ENCODE measurements around the gene ZNF280D. TPM values are rescaled to one million over a fixed set of nuclear protein-coding genes. Genes with fewer than 3 reads are reported as not detected.

The ZNF280D gene
- total and polyA plus RNA-seq, 7 donors = 5.8 to 75.3 (median 53.6) TPM

DNA sequence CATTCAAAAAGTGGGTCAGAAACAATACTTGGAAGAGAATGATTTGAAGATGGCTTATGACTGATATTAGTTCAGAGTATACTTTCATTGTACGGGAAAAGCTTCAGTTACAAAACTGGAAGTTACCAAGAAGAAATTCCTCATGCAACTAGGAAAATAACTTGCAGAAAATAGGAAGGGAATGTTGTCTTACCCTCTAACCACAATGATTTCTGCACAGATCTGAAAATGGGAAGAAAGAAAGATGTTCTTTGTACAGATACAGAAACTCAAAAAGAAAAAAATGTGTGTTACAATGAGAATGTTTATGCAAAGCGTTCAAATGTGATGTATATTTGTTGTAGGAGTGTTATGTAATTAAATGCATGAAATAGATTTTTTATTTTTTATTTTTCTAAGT lies 3.7 kb downstream of the ZNF280D start:
- Histone ChIP-seq H3K27me3 (no peaks in the 10 kb centered on the region), H3K27ac (peak overlapping the region in 2 of 4 donors; percentile 95 to 99), H3K4me1 (peaks cover 0 to 79% (median 51%) of the 10 kb centered on the region in 4 donors), H3K36me3 (no peaks in the 10 kb centered on the region), H3K9me3 (no peaks in the 10 kb centered on the region), H3K4me3 (no peak overlapping the region)
- TF ChIP-seq POLR2AphosphoS5 (IDR thresholded peaks at IDR 0.05) = no peak
- TF ChIP-seq POLR2A (IDR thresholded peaks at IDR 0.05) = no peak
- TF ChIP-seq, protein P1, sequence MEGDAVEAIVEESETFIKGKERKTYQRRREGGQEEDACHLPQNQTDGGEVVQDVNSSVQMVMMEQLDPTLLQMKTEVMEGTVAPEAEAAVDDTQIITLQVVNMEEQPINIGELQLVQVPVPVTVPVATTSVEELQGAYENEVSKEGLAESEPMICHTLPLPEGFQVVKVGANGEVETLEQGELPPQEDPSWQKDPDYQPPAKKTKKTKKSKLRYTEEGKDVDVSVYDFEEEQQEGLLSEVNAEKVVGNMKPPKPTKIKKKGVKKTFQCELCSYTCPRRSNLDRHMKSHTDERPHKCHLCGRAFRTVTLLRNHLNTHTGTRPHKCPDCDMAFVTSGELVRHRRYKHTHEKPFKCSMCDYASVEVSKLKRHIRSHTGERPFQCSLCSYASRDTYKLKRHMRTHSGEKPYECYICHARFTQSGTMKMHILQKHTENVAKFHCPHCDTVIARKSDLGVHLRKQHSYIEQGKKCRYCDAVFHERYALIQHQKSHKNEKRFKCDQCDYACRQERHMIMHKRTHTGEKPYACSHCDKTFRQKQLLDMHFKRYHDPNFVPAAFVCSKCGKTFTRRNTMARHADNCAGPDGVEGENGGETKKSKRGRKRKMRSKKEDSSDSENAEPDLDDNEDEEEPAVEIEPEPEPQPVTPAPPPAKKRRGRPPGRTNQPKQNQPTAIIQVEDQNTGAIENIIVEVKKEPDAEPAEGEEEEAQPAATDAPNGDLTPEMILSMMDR (IDR thresholded peaks at IDR 0.05) = no peak
- TF ChIP-seq EP300 (IDR thresholded peaks at IDR 0.05) = no peak
- 81 to 85% methylated on average over 2 of the region's 2 CpGs for WGBS, 2 donors
- DNase-seq = no peak
- intact Hi-C loops (cut with DNase I) = no loop called here

DNA sequence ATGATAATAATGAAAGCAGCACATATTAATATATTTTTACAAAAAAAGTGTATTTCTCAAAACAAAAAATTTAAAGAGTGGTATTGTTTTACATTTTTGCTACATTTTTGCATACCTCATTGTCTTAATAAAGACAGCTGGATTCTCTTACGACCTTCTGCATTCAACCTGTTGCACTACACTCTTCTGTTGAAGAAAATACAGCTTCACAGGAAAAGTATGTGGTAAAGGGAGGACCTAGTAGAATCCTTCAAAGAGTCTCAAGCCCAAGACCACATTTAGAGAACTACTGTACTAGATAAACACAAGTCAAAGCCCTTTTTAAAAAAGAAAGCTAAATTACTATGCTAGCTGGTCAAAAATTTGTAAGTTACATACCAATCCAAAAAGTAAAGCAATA lies 7.9 kb downstream of the ZNF280D start:
- DNase-seq = no peak
- peaks cover 0 to 56% (median 30%) of the 10 kb centered on the region in 4 donors for H3K4me1 ChIP-seq
- H3K27ac ChIP-seq = no peak overlapping the region
- no peaks in the 10 kb centered on the region for H3K27me3 ChIP-seq
- H3K4me3 ChIP-seq = no peak overlapping the region
- no peaks in the 10 kb centered on the region for H3K36me3 ChIP-seq
- intact Hi-C loops (cut with DNase I) = no loop called here
- 51 to 83% methylated on average over 1 of the region's 1 CpG for WGBS, 2 donors
- no peaks in the 10 kb centered on the region for H3K9me3 ChIP-seq
- no peak for TF ChIP-seq POLR2AphosphoS5 (IDR thresholded peaks at IDR 0.05)
- no peak for TF ChIP-seq POLR2A (IDR thresholded peaks at IDR 0.05)
- TF ChIP-seq, protein P1 (IDR thresholded peaks at IDR 0.05) = no peak

DNA sequence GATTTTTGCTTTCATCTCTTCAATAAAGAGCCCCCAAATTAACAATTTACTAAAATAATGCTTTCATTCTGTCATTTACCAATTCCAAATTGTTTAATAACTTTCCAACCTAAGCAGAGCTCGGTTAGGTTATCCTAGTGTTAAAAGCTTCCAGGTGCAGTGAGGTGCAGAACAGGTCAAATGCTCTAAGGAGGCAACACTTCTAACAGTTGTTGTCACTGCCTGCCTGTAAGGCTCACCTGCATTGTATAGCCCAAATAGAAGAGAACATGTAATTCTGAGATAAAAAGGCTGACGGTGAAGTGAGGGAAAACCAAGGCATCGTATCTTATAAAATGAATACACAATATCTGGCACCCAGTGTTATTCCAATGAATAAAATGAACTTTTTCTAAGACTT lies 9.1 kb downstream of the ZNF280D start:
- Histone ChIP-seq H3K4me3 (no peak overlapping the region), H3K27me3 (no peaks in the 10 kb centered on the region), H3K27ac (no peak overlapping the region), H3K9me3 (no peaks in the 10 kb centered on the region), H3K36me3 (no peaks in the 10 kb centered on the region), H3K4me1 (peaks cover 0 to 47% (median 20%) of the 10 kb centered on the region in 4 donors)
- DNase-seq = no peak
- 27 to 60% methylated on average over 3 of the region's 3 CpGs for WGBS, 2 donors
- TF ChIP-seq POLR2A (IDR thresholded peaks at IDR 0.05) = no peak
- TF ChIP-seq EP300 (IDR thresholded peaks at IDR 0.05) = no peak
- TF ChIP-seq POLR2AphosphoS5 (IDR thresholded peaks at IDR 0.05) = no peak
- TF ChIP-seq, protein P1 (IDR thresholded peaks at IDR 0.05) = no peak
- intact Hi-C loops (cut with DNase I) = no loop called here

DNA sequence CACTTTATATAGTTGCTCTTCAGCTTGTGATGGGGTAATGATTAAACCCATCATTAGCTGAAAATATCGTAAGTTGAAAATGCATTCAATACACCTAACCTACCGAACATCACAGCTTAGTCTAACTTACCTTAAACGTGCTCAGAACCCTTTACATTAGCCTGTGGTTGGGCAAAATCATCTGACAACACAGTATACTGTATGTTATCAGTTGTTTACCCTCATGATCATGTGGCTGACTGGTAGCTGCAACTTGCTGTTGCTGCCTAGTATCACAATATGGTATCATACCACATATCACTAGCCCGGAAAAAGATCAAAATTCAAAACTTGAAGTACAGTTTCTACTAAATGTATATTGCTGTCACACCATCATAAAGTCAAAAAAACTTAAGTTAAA lies 9.5 kb downstream of the ZNF280D start:
- peaks cover 0 to 44% (median 16%) of the 10 kb centered on the region in 4 donors for H3K4me1 ChIP-seq
- H3K27me3 ChIP-seq = no peaks in the 10 kb centered on the region
- no peaks in the 10 kb centered on the region for H3K9me3 ChIP-seq
- H3K36me3 ChIP-seq = no peaks in the 10 kb centered on the region
- WGBS, 2 donors = 79 to 84% methylated on average over 4 of the region's 4 CpGs
- TF ChIP-seq EP300 (IDR thresholded peaks at IDR 0.05) (no peak), POLR2A (IDR thresholded peaks at IDR 0.05) (no peak), POLR2AphosphoS5 (IDR thresholded peaks at IDR 0.05) (no peak)
- TF ChIP-seq, protein P1 (IDR thresholded peaks at IDR 0.05) = no peak
- no peak overlapping the region for H3K27ac ChIP-seq
- intact Hi-C loops (cut with DNase I) = no loop called here
- no peak for DNase-seq
- no peak overlapping the region for H3K4me3 ChIP-seq
